Effector memory CD4-positive, alpha-beta T cell (primary cell): Measurements from ENCODE around the gene NAALADL2.

Source experiments
- DNase-seq, 3 donors: peaks; one replicate each; pipeline ENCODE4 v3.0.0-alpha.2; 2020
- H3K27ac ChIP-seq: 2 replicates; pipeline ENCODE4 v1.7.0; 2013; ENCODE audit warnings: mild to moderate bottlenecking, low read length, moderate library complexity; ENCODE audit not compliant: insufficient read depth, poor library complexity, severe bottlenecking
- H3K27me3 ChIP-seq: replicated peaks from 2 replicates; pipeline ENCODE4 v1.7.0; 2013; ENCODE audit warnings: mild to moderate bottlenecking, low read length; ENCODE audit not compliant: insufficient read depth, control insufficient read depth, poor library complexity, severe bottlenecking
- H3K36me3 ChIP-seq: 2 replicates; pipeline ENCODE4 v1.7.0; 2013; ENCODE audit warnings: mild to moderate bottlenecking, low read length, moderate library complexity; ENCODE audit not compliant: control insufficient read depth, insufficient read depth
- H3K4me1 ChIP-seq: 2 replicates; pipeline ENCODE4 v1.7.0; 2013; ENCODE audit warnings: low read length, mild to moderate bottlenecking; ENCODE audit not compliant: control insufficient read depth, insufficient read depth, poor library complexity, severe bottlenecking
- H3K4me3 ChIP-seq: 2 replicates; pipeline ENCODE4 v1.7.0; 2013; ENCODE audit warnings: low read length, low read depth, mild to moderate bottlenecking; ENCODE audit not compliant: insufficient read depth, poor library complexity, severe bottlenecking
- H3K9me3 ChIP-seq: 2 replicates; pipeline ENCODE4 v1.7.0; 2013; ENCODE audit warnings: mild to moderate bottlenecking, low read length, moderate library complexity; ENCODE audit not compliant: control insufficient read depth

NAALADL2 gene

GRCh38 chr3:175399156-175399840 lies 540.2 kb downstream of the NAALADL2 start:
- H3K36me3 ChIP-seq, result no peaks in the 10 kb centered on the region
- no peaks in the 10 kb centered on the region for H3K27me3 ChIP-seq
- H3K4me3 ChIP-seq, result no peak overlapping the region
- H3K9me3 ChIP-seq, result no peaks in the 10 kb centered on the region
- no peak for DNase-seq
- H3K4me1 ChIP-seq, result no peaks in the 10 kb centered on the region
- no peak overlapping the region for H3K27ac ChIP-seq

GRCh38 chr3:175404027-175404426 lies 544.9 kb downstream of the NAALADL2 start:
- Histone ChIP-seq H3K27ac (no peak overlapping the region), H3K9me3 (no peaks in the 10 kb centered on the region), H3K4me3 (no peak overlapping the region), H3K36me3 (no peaks in the 10 kb centered on the region), H3K4me1 (no peaks in the 10 kb centered on the region), H3K27me3 (no peaks in the 10 kb centered on the region)
- DNase-seq, result no peak

- no peaks in the 10 kb centered on the region for H3K27me3 ChIP-seq
- no peaks in the 10 kb centered on the region for H3K4me1 ChIP-seq
- no peak overlapping the region for H3K4me3 ChIP-seq
- no peak for DNase-seq
- H3K27ac ChIP-seq, result no peak overlapping the region
- no peaks in the 10 kb centered on the region for H3K9me3 ChIP-seq
- no peaks in the 10 kb centered on the region for H3K36me3 ChIP-seq
Measured at GRCh38 chr3:175404621-175405020, 545.5 kb downstream of the NAALADL2 start.

GRCh38 chr3:175410251-175410650 lies 551.1 kb downstream of the NAALADL2 start:
- Histone ChIP-seq H3K27ac (no peak overlapping the region), H3K9me3 (no peaks in the 10 kb centered on the region), H3K27me3 (no peaks in the 10 kb centered on the region), H3K36me3 (no peaks in the 10 kb centered on the region), H3K4me1 (no peaks in the 10 kb centered on the region), H3K4me3 (no peak overlapping the region)
- DNase-seq, result no peak

- H3K9me3 ChIP-seq, result no peaks in the 10 kb centered on the region
- H3K4me1 ChIP-seq, result no peaks in the 10 kb centered on the region
- no peaks in the 10 kb centered on the region for H3K27me3 ChIP-seq
- H3K4me3 ChIP-seq, result no peak overlapping the region
- H3K36me3 ChIP-seq, result no peaks in the 10 kb centered on the region
- DNase-seq, result no peak
- H3K27ac ChIP-seq, result no peak overlapping the region
Measured at GRCh38 chr3:175411405-175411804, 552.3 kb downstream of the NAALADL2 start.

GRCh38 chr3:175411946-175412345 lies 552.8 kb downstream of the NAALADL2 start:
- Histone ChIP-seq H3K9me3 (no peaks in the 10 kb centered on the region), H3K27ac (no peak overlapping the region), H3K4me3 (no peak overlapping the region), H3K36me3 (no peaks in the 10 kb centered on the region), H3K27me3 (no peaks in the 10 kb centered on the region), H3K4me1 (no peaks in the 10 kb centered on the region)
- no peak for DNase-seq

GRCh38 chr3:175413926-175414325 lies 554.8 kb downstream of the NAALADL2 start:
- no peak overlapping the region for H3K27ac ChIP-seq
- no peaks in the 10 kb centered on the region for H3K27me3 ChIP-seq
- H3K36me3 ChIP-seq, result no peaks in the 10 kb centered on the region
- H3K4me1 ChIP-seq, result no peaks in the 10 kb centered on the region
- H3K4me3 ChIP-seq, result no peak overlapping the region
- DNase-seq, result no peak
- no peaks in the 10 kb centered on the region for H3K9me3 ChIP-seq

- DNase-seq, result no peak
- Histone ChIP-seq H3K4me3 (no peak overlapping the region), H3K9me3 (no peaks in the 10 kb centered on the region), H3K36me3 (no peaks in the 10 kb centered on the region), H3K4me1 (no peaks in the 10 kb centered on the region), H3K27me3 (no peaks in the 10 kb centered on the region), H3K27ac (no peak overlapping the region)
Measured at GRCh38 chr3:175416600-175416999, 557.5 kb downstream of the NAALADL2 start.

GRCh38 chr3:175417426-175417825 lies 558.3 kb downstream of the NAALADL2 start:
- Histone ChIP-seq H3K4me3 (no peak overlapping the region), H3K4me1 (no peaks in the 10 kb centered on the region), H3K36me3 (no peaks in the 10 kb centered on the region), H3K27me3 (no peaks in the 10 kb centered on the region), H3K27ac (no peak overlapping the region), H3K9me3 (no peaks in the 10 kb centered on the region)
- DNase-seq, result no peak

- H3K27ac ChIP-seq, result no peak overlapping the region
- H3K4me3 ChIP-seq, result no peak overlapping the region
- no peaks in the 10 kb centered on the region for H3K4me1 ChIP-seq
- no peaks in the 10 kb centered on the region for H3K27me3 ChIP-seq
- no peaks in the 10 kb centered on the region for H3K36me3 ChIP-seq
- no peak for DNase-seq
- H3K9me3 ChIP-seq, result no peaks in the 10 kb centered on the region
Measured at GRCh38 chr3:175421902-175422301, 562.8 kb downstream of the NAALADL2 start.
